ENCODE measurements around the gene SST.

- TF ChIP-seq CTCF (IDR thresholded peaks at IDR 0.05; ENCODE audit: low read length) (no peak), EZH2phosphoT487 (IDR thresholded peaks at IDR 0.05; ENCODE audit: low read length) (no peak), EZH2 (optimal IDR thresholded peaks at IDR 0.05; ENCODE audit: low read depth, low read length) (no peak)
Measured at GRCh38 chr3:187689984-187690383, 19.8 kb upstream of the SST start.
